Chondrocyte (in vitro differentiated cells): ENCODE data around the gene EPC1. TPM values are rescaled to one million over a fixed set of nuclear protein-coding genes. Genes with fewer than 3 reads are reported as not detected.
"Not testable (repeated sequence)": the region's sequence is repeated elsewhere in the genome, so short reads cannot be mapped to it uniquely, and the experiment has no call there.

Source experiments
- DNase-seq: peaks from one replicate; pipeline ENCODE4 v3.0.0; 2021; ENCODE audit warnings: mixed read lengths, low spot score
- H3K27ac Mint-ChIP-seq: one replicate; pipeline ENCODE4 v1.8.0; 2021; ENCODE audit warnings: mild to moderate bottlenecking, moderate library complexity, mixed read lengths; ENCODE audit not compliant: unreplicated experiment
- H3K27me3 Mint-ChIP-seq: 2 replicates; pipeline ENCODE4 v1.8.0; 2021; ENCODE audit warnings: low read depth, mixed read lengths
- H3K36me3 Mint-ChIP-seq: 2 replicates; pipeline ENCODE4 v1.8.0; 2021; ENCODE audit warnings: low read depth, mixed read lengths
- H3K4me1 Mint-ChIP-seq: 2 replicates; pipeline ENCODE4 v1.8.0; 2021; ENCODE audit warnings: low read depth, mild to moderate bottlenecking, mixed read lengths
- H3K4me3 Mint-ChIP-seq: one replicate; pipeline ENCODE4 v1.8.0; 2021; ENCODE audit warnings: mild to moderate bottlenecking, moderate library complexity, mixed read lengths; ENCODE audit not compliant: unreplicated experiment
- H3K9me3 Mint-ChIP-seq: 2 replicates; pipeline ENCODE4 v1.8.0; 2021; ENCODE audit warnings: low read depth, mixed read lengths
- CTCF ChIP-seq: fragments of 200-600 bp; sonication (generic); IDR thresholded peaks from 2 replicates; pipeline ENCODE4 v1.5.0; 2021; ENCODE audit warnings: antibody characterized with exemption, mild to moderate bottlenecking, moderate library complexity
- total RNA-seq: library from RNA; stranded (reverse); gene quantifications from 3 replicates; pipeline ENCODE4 v1.2.1, GENCODE V29; 2021

The EPC1 gene
- total RNA-seq, 1 donor from 2014 or later = 22.0 TPM

- no peaks in the 10 kb centered on the region for H3K4me1 Mint-ChIP-seq
- no peaks in the 10 kb centered on the region for H3K27me3 Mint-ChIP-seq
- no peak overlapping the region for H3K4me3 Mint-ChIP-seq
- no peaks in the 10 kb centered on the region for H3K9me3 Mint-ChIP-seq
- H3K27ac Mint-ChIP-seq = no peak overlapping the region
- H3K36me3 Mint-ChIP-seq = no peaks in the 10 kb centered on the region
- no peak for DNase-seq
- TF ChIP-seq CTCF = no peak
These were observed 112.5 kb downstream of the EPC1 start for GRCh38 chr10:32234471-32234870.

- not testable (repeated sequence) for DNase-seq, H3K9me3 Mint-ChIP-seq, H3K36me3 Mint-ChIP-seq, H3K4me1 Mint-ChIP-seq, H3K27ac Mint-ChIP-seq, H3K4me3 Mint-ChIP-seq, H3K27me3 Mint-ChIP-seq
These were observed 113.6 kb downstream of the EPC1 start for GRCh38 chr10:32233375-32233774.

- DNase-seq = no peak
- no peak for TF ChIP-seq CTCF
- Mint-ChIP-seq H3K27ac (no peak overlapping the region), H3K9me3 (no peaks in the 10 kb centered on the region), H3K4me3 (no peak overlapping the region), H3K36me3 (no peaks in the 10 kb centered on the region), H3K27me3 (no peaks in the 10 kb centered on the region), H3K4me1 (no peaks in the 10 kb centered on the region)
These were observed 114.6 kb downstream of the EPC1 start for GRCh38 chr10:32232378-32232777.

GRCh38 chr10:32229788-32230187 is 117.2 kb downstream of the EPC1 start:
- H3K27me3 Mint-ChIP-seq, H3K36me3 Mint-ChIP-seq, H3K27ac Mint-ChIP-seq, DNase-seq, H3K9me3 Mint-ChIP-seq, H3K4me1 Mint-ChIP-seq, H3K4me3 Mint-ChIP-seq: not testable (repeated sequence)

GRCh38 chr10:32229170-32229569 is 117.8 kb downstream of the EPC1 start:
- H3K4me3 Mint-ChIP-seq = no peak overlapping the region
- DNase-seq = no peak
- TF ChIP-seq CTCF = no peak
- H3K27me3 Mint-ChIP-seq = no peaks in the 10 kb centered on the region
- no peaks in the 10 kb centered on the region for H3K36me3 Mint-ChIP-seq
- H3K27ac Mint-ChIP-seq = no peak overlapping the region
- no peaks in the 10 kb centered on the region for H3K9me3 Mint-ChIP-seq
- H3K4me1 Mint-ChIP-seq = no peaks in the 10 kb centered on the region

- TF ChIP-seq CTCF = no peak
- H3K36me3 Mint-ChIP-seq = no peaks in the 10 kb centered on the region
- H3K27me3 Mint-ChIP-seq = no peaks in the 10 kb centered on the region
- no peak overlapping the region for H3K27ac Mint-ChIP-seq
- no peak overlapping the region for H3K4me3 Mint-ChIP-seq
- H3K4me1 Mint-ChIP-seq = no peaks in the 10 kb centered on the region
- DNase-seq = no peak
- H3K9me3 Mint-ChIP-seq = no peaks in the 10 kb centered on the region
These were observed 119.2 kb downstream of the EPC1 start for GRCh38 chr10:32227802-32228201.
